ENCODE results near the gene MGAT3.

Gene MGAT3

GRCh38 chr22:39473851-39474250, 17.0 kb downstream of the MGAT3 start:
- DNase-seq, result no peak

GRCh38 chr22:39474351-39475111, 17.7 kb downstream of the MGAT3 start:
- DNase-seq, result no peak

DNA sequence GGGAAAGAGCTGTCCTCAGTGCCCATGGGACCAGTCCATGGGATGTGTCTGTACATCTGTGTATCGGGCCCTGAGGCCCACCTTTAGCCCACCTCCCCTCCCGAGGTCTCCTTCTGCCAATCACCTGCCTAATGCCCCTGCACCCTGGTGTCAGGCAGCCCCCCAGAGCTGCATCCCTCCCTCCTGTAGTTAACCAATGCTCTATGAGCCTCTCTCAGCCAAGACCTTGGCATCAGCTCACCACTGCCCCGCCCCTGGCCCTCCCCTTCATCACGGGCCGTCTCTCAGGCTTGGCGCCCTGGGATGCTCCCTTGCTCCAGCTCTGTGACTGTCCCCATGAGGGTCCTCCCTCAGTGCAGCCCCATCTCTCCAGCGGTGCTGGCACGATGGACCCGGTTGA, 18.5 kb downstream of the MGAT3 start:
- no peak for DNase-seq

GRCh38 chr22:39475902-39476301, 19.1 kb downstream of the MGAT3 start:
- DNase-seq, result no peak

GRCh38 chr22:39476664-39477063, 19.9 kb downstream of the MGAT3 start:
- no peak for DNase-seq

- no peak for DNase-seq
Measured at GRCh38 chr22:39477542-39477941, 20.7 kb downstream of the MGAT3 start.

DNA sequence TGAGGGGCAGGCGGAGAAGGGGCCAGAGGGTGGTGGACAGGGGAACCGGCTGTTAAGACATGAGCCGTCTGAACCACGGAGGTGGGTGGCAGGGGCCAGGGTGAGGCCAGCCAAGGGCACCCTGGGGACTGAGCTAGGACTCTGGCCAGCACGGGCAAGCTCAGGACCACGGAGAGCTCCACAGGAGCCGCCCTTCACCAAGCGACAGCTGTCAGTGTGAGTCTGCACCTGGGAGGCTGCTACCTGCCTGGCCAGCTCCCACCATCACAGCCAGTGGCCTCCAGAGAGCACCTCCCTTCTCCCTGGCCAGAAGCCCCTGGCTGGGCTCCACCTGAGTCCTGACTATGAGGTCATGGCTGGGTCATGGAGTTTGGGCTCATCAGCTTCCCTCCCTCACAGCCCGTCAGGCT, 21.6 kb downstream of the MGAT3 start:
- DNase-seq, result peak; percentile 34

DNA sequence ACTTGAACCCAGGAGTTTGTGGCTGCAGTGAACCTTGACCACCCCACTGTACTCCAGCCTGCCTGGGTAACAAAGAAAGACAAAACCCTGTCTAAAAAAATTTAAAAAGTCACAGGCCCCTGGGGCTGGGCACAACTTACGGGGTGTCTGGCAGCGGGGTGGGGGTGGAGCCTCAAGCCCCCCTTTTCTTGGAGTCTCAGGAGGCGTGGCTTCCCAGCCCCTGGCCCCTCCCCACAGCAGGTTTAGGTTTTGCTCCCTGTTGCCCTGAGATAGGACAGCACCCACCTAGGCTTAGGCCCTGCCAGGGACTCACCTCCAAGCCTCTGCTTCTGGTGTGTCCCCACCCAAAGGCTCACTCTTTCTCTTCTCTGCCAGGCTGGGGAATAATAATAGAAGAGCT, 22.4 kb downstream of the MGAT3 start:
- DNase-seq, result no peak

GRCh38 chr22:39480557-39480956, 23.7 kb downstream of the MGAT3 start:
- no peak for DNase-seq

DNA sequence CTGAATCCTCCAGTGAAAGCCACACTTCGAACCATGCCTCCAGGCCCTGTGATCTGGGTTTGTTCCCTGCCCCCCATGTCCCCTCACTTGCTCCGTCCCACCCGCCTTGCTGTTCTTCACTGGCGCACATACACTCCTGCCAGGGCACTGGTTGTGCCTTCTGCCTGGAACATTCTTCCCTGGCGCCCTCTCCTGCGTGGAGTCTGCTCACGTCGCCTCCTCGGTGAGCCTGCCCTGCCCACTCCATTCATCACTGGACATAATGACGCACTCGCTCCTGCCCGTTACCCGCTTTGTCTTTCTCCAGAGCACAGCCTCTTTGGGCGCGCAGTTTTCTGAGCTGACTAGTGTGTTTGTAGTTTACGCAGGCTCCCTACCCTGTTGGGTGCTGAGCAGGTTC, 24.2 kb downstream of the MGAT3 start:
- DNase-seq, result no peak

DNA sequence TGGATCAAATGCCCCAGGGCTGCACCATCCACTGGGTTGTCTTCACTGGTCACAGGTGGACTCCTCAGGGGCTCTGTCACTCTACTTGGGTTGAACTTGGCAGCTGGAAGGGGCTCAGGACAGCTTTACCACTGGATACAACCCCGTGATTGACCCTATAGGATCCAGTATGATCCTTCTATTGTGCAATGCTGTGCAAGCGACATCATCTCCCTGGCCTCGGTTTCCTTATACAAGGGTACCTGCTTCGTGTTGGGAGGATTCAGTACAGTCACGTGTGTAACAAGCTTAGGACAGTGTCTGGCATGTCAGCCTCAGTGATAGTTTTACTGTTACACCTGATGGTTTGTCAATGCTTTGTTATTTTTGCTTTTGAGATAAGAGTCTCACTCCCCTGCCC, 24.8 kb downstream of the MGAT3 start:
- DNase-seq, result no peak

DNA sequence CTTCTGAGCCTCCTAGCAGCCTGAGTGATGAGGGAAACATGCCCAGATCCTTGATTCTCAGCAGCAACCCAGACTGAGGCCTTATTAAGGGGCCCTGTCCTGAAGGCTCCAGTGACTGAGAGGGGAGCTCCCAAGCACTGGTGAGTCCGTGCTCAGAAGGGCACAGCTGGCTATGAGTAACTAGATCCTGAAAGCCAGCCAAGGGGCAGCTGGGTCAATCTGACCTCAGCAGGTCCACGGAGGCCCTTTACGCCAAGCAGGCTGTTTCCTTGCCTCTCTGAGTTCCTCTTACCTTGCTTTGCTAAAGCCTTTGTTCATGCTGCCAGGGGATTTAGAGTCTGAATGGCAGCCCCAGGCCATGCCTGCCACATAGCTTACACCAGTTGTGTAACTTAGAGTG, 26.0 kb downstream of the MGAT3 start:
- DNase-seq, result no peak

- DNase-seq, result no peak
Measured at GRCh38 chr22:39486951-39487825, 30.4 kb downstream of the MGAT3 start.

- DNase-seq, result no peak
Measured at GRCh38 chr22:39487826-39488520, 31.2 kb downstream of the MGAT3 start.

DNA sequence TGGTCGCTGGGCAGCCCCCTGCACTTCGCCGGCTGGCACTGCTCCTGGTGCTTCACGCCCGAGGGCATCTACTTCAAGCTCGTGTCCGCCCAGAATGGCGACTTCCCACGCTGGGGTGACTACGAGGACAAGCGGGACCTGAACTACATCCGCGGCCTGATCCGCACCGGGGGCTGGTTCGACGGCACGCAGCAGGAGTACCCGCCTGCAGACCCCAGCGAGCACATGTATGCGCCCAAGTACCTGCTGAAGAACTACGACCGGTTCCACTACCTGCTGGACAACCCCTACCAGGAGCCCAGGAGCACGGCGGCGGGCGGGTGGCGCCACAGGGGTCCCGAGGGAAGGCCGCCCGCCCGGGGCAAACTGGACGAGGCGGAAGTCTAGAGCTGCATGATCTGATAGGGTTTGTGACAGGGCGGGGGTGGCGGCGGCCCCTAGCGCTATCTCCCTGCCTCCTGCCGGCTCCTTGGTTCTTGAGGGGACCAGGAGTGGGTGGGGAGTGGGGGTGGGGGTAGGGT, 31.8 kb downstream of the MGAT3 start:
- no peak for DNase-seq

- DNase-seq, result no peak
Measured at GRCh38 chr22:39489094-39490068, 32.6 kb downstream of the MGAT3 start.

- DNase-seq, result peak; percentile 80
Measured at GRCh38 chr22:39490135-39490798, 33.5 kb downstream of the MGAT3 start.

- no peak for DNase-seq
Measured at GRCh38 chr22:39490966-39491680, 34.3 kb downstream of the MGAT3 start.

GRCh38 chr22:39491696-39492095, 34.9 kb downstream of the MGAT3 start:
- no peak for DNase-seq

- no peak for DNase-seq
Measured at GRCh38 chr22:39492186-39492585, 35.4 kb downstream of the MGAT3 start.

- no peak for DNase-seq
Measured at GRCh38 chr22:39493759-39494158, 36.9 kb downstream of the MGAT3 start.

Measured in CD4-positive, alpha-beta T cell treated with Interleukin-17A for 4 hours (primary cell).